Osteocyte (in vitro differentiated cells): Measurements from ENCODE around the gene OTUB2. TPM values are rescaled to one million over a fixed set of nuclear protein-coding genes. Genes with fewer than 3 reads are reported as not detected.
A peak's percentile ranks its signal among the peaks of the same experiment; 100 is the strongest.

Experiments
- DNase-seq: peaks from one replicate; pipeline ENCODE4 v3.0.0; 2021; ENCODE audit warnings: mixed read lengths; ENCODE audit not compliant: unreplicated experiment; ENCODE audit errors: extremely low spot score
- H3K27ac Mint-ChIP-seq: one replicate; pipeline ENCODE4 v1.8.0; 2021; ENCODE audit warnings: mild to moderate bottlenecking, mixed read lengths; ENCODE audit not compliant: unreplicated experiment
- H3K27me3 Mint-ChIP-seq: one replicate; pipeline ENCODE4 v1.8.0; 2021; ENCODE audit warnings: mixed read lengths; ENCODE audit not compliant: unreplicated experiment
- H3K36me3 Mint-ChIP-seq: one replicate; pipeline ENCODE4 v1.8.0; 2021; ENCODE audit warnings: mixed read lengths; ENCODE audit not compliant: unreplicated experiment
- H3K4me1 Mint-ChIP-seq: one replicate; pipeline ENCODE4 v1.8.0; 2021; ENCODE audit warnings: mixed read lengths; ENCODE audit not compliant: unreplicated experiment
- H3K4me3 Mint-ChIP-seq: one replicate; pipeline ENCODE4 v1.8.0; 2021; ENCODE audit warnings: mild to moderate bottlenecking, moderate library complexity, mixed read lengths; ENCODE audit not compliant: unreplicated experiment
- H3K9me3 Mint-ChIP-seq: one replicate; pipeline ENCODE4 v1.8.0; 2021; ENCODE audit warnings: mixed read lengths; ENCODE audit not compliant: unreplicated experiment
- CTCF ChIP-seq: fragments of 200-600 bp; sonication (generic); IDR thresholded peaks from 2 replicates; pipeline ENCODE4 v1.5.0; 2021; ENCODE audit warnings: antibody characterized with exemption, mild to moderate bottlenecking, moderate library complexity
- total RNA-seq: library from RNA; stranded (reverse); gene quantifications from 2 replicates; pipeline ENCODE4 v1.2.1, GENCODE V29; 2021

Gene OTUB2
- total RNA-seq, 1 donor from 2014 or later, result 1.3 TPM

GRCh38 chr14:93984070-93984469 is 42.1 kb upstream of the OTUB2 start:
- DNase-seq, result no peak
- Mint-ChIP-seq H3K4me3 (no peak overlapping the region), H3K9me3 (no peaks in the 10 kb centered on the region), H3K27me3 (peaks cover 7% of the 10 kb centered on the region), H3K4me1 (peaks cover 10% of the 10 kb centered on the region), H3K27ac (no peak overlapping the region), H3K36me3 (no peaks in the 10 kb centered on the region)
- no peak for TF ChIP-seq CTCF

GRCh38 chr14:93984987-93985410 is 41.1 kb upstream of the OTUB2 start:
- Mint-ChIP-seq H3K9me3 (no peaks in the 10 kb centered on the region), H3K4me3 (no peak overlapping the region), H3K36me3 (no peaks in the 10 kb centered on the region), H3K27me3 (peaks cover 10% of the 10 kb centered on the region), H3K4me1 (peaks cover 10% of the 10 kb centered on the region), H3K27ac (no peak overlapping the region)
- TF ChIP-seq CTCF, result peak; percentile 25
- no peak for DNase-seq

- TF ChIP-seq CTCF, result no peak
- H3K27me3 Mint-ChIP-seq, result peaks cover 21% of the 10 kb centered on the region
- H3K9me3 Mint-ChIP-seq, result no peaks in the 10 kb centered on the region
- H3K36me3 Mint-ChIP-seq, result no peaks in the 10 kb centered on the region
- H3K27ac Mint-ChIP-seq, result no peak overlapping the region
- H3K4me3 Mint-ChIP-seq, result no peak overlapping the region
- DNase-seq, result no peak
- peaks cover 10% of the 10 kb centered on the region for H3K4me1 Mint-ChIP-seq
These were observed 39.2 kb upstream of the OTUB2 start for GRCh38 chr14:93986955-93987354.

GRCh38 chr14:93987376-93987775 is 38.8 kb upstream of the OTUB2 start:
- Mint-ChIP-seq H3K36me3 (no peaks in the 10 kb centered on the region), H3K4me1 (peaks cover 10% of the 10 kb centered on the region), H3K4me3 (no peak overlapping the region), H3K27me3 (peaks cover 23% of the 10 kb centered on the region), H3K9me3 (no peaks in the 10 kb centered on the region), H3K27ac (no peak overlapping the region)
- no peak for TF ChIP-seq CTCF
- DNase-seq, result no peak

GRCh38 chr14:93987815-93988476 is 38.2 kb upstream of the OTUB2 start:
- no peak overlapping the region for H3K27ac Mint-ChIP-seq
- no peaks in the 10 kb centered on the region for H3K9me3 Mint-ChIP-seq
- TF ChIP-seq CTCF, result no peak
- peaks cover 27% of the 10 kb centered on the region for H3K27me3 Mint-ChIP-seq
- no peak overlapping the region for H3K4me3 Mint-ChIP-seq
- H3K36me3 Mint-ChIP-seq, result no peaks in the 10 kb centered on the region
- no peak for DNase-seq
- H3K4me1 Mint-ChIP-seq, result peaks cover 10% of the 10 kb centered on the region
